ENCODE measurements around the gene SYNCRIP.

GRCh38 chr6:85662251-85662650 is 19.6 kb upstream of the SYNCRIP start:
- no peak for TF ChIP-seq CTCF (conservative IDR thresholded peaks at IDR 0.05; ENCODE audit: low read length)
- no peak for TF ChIP-seq EZH2phosphoT487 (IDR thresholded peaks at IDR 0.05; ENCODE audit: borderline replicate concordance)
